Measurements from ENCODE around the gene NUP43. TPM values are rescaled to one million over a fixed set of nuclear protein-coding genes. Genes with fewer than 3 reads are reported as not detected.
"Not testable (repeated sequence)": the region's sequence is repeated elsewhere in the genome, so short reads cannot be mapped to it uniquely, and the experiment has no call there.

The NUP43 gene
- total RNA-seq, 1 donor from 2014 or later, result 29.7 TPM

- intact Hi-C loops (cut with micrococcal nuclease), result no loop called here
- no peaks in the 10 kb centered on the region for H3K27me3 ChIP-seq (ENCODE audit: low read depth)
- H3K9me3 ChIP-seq (replicated peaks), result no peaks in the 10 kb centered on the region
- H3K36me3 ChIP-seq, result peaks cover 56% of the 10 kb centered on the region
- peaks cover 42% of the 10 kb centered on the region for H3K4me1 ChIP-seq
- H3K27ac ChIP-seq (replicated peaks), result peak overlapping the region; percentile 66
- no peak overlapping the region for H3K4me3 ChIP-seq
- no peak for DNase-seq
- TF ChIP-seq, protein P1, sequence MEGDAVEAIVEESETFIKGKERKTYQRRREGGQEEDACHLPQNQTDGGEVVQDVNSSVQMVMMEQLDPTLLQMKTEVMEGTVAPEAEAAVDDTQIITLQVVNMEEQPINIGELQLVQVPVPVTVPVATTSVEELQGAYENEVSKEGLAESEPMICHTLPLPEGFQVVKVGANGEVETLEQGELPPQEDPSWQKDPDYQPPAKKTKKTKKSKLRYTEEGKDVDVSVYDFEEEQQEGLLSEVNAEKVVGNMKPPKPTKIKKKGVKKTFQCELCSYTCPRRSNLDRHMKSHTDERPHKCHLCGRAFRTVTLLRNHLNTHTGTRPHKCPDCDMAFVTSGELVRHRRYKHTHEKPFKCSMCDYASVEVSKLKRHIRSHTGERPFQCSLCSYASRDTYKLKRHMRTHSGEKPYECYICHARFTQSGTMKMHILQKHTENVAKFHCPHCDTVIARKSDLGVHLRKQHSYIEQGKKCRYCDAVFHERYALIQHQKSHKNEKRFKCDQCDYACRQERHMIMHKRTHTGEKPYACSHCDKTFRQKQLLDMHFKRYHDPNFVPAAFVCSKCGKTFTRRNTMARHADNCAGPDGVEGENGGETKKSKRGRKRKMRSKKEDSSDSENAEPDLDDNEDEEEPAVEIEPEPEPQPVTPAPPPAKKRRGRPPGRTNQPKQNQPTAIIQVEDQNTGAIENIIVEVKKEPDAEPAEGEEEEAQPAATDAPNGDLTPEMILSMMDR (IDR thresholded peaks at IDR 0.05; ENCODE audit: borderline replicate concordance), result no peak
Observed at GRCh38 chr6:149683256-149683859, 63.0 kb downstream of the NUP43 start.

DNA sequence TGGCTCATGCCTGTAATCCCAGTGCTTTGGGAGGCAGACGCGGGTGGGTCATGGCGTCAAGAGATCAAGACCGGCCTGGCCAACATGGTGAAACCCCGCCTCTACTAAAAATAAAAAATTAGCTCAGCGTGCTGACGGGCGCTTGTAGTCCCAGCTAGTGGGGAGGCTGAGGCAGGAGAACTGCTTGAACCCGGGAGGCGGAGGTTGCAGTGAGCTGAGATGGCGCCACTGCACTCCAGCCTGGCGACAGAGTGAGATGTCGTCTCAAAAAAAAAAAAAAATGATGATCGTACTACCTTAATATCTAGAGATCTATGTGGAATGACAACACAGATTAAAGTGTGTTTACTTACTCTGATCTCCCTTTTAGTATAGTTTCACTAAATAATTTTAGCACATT, 64.5 kb downstream of the NUP43 start:
- peak overlapping the region; percentile 30 for H3K27ac ChIP-seq (replicated peaks)
- intact Hi-C loops (cut with micrococcal nuclease); H3K9me3 ChIP-seq (replicated peaks); H3K4me3 ChIP-seq; H3K27me3 ChIP-seq (ENCODE audit: low read depth); DNase-seq: not testable (repeated sequence)
- peaks cover 60% of the 10 kb centered on the region for H3K36me3 ChIP-seq
- peaks cover 42% of the 10 kb centered on the region for H3K4me1 ChIP-seq

GRCh38 chr6:149681209-149681608, 65.1 kb downstream of the NUP43 start:
- TF ChIP-seq, protein P1 (IDR thresholded peaks at IDR 0.05; ENCODE audit: borderline replicate concordance), result no peak
- peaks cover 66% of the 10 kb centered on the region for H3K36me3 ChIP-seq
- intact Hi-C loops (cut with micrococcal nuclease), result no loop called here
- H3K4me3 ChIP-seq, result no peak overlapping the region
- peak overlapping the region; percentile 30 for H3K27ac ChIP-seq (replicated peaks)
- no peaks in the 10 kb centered on the region for H3K9me3 ChIP-seq (replicated peaks)
- peaks cover 37% of the 10 kb centered on the region for H3K4me1 ChIP-seq
- no peak for DNase-seq
- H3K27me3 ChIP-seq (ENCODE audit: low read depth), result no peaks in the 10 kb centered on the region

DNA sequence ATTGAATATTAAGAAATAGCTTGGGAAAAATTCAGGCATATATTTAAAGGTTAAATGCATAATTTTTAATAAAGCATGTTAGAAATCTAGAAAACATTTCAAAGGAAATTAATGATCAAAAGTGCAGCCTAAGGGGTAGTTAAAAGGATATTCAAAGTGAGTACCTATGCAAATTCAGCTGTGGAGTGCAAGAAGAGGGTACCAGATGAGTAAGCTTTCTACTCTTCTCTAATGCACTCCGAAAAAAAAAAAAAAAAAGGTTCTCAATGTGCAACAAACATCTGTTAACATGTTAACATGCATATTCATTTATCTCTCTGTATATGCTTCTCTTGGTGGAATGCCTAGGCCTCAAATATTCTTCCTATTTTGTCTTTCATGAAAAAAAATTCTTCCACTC, 65.8 kb downstream of the NUP43 start:
- H3K9me3 ChIP-seq (replicated peaks), result no peaks in the 10 kb centered on the region
- intact Hi-C loops (cut with micrococcal nuclease), result no loop called here
- TF ChIP-seq, protein P1 (IDR thresholded peaks at IDR 0.05; ENCODE audit: borderline replicate concordance), result no peak
- no peak overlapping the region for H3K4me3 ChIP-seq
- no peak for DNase-seq
- peaks cover 35% of the 10 kb centered on the region for H3K4me1 ChIP-seq
- no peaks in the 10 kb centered on the region for H3K27me3 ChIP-seq (ENCODE audit: low read depth)
- H3K36me3 ChIP-seq, result peaks cover 73% of the 10 kb centered on the region
- H3K27ac ChIP-seq (replicated peaks), result peak overlapping the region; percentile 30

Other genes with a start within 250 kb of the NUP43 start
- 15.7 TPM for gene PPIL4, start 200.5 kb downstream of the NUP43 start, total RNA-seq
- gene GINM1, start 180.2 kb downstream of the NUP43 start, total RNA-seq, result 52.0 TPM
- 11.6 TPM for gene KATNA1, start 97.8 kb downstream of the NUP43 start, total RNA-seq
- 10.8 TPM for gene LATS1, start 28.4 kb downstream of the NUP43 start, total RNA-seq
- gene PCMT1, start 3.2 kb upstream of the NUP43 start, total RNA-seq, result 166 TPM
- 18.2 TPM for gene LRP11, start 117.8 kb upstream of the NUP43 start, total RNA-seq
- 0.19 TPM for gene RAET1E, start 151.6 kb upstream of the NUP43 start, total RNA-seq
- gene RAET1G, start 176.6 kb upstream of the NUP43 start, total RNA-seq, result 0.19 TPM
- gene ULBP2, start 195.5 kb upstream of the NUP43 start, total RNA-seq, result 0.93 TPM
- 0.38 TPM for gene ULBP1, start 217.4 kb upstream of the NUP43 start, total RNA-seq

Measured in left ventricle myocardium inferior (tissue), 1 donor.